RWPE1 (cell line): Measurements from ENCODE around the gene C16orf74.

Experiments
- CTCF ChIA-PET: fragments of 350-600 bp; sonication (Branson Sonifier 250); formaldehyde crosslinking; extraction: SDS; loops from one replicate; lab custom pipeline; 2021; lab: Yijun Ruan, JAX
- POLR2A ChIA-PET: fragments of 400-600 bp; formaldehyde crosslinking; extraction: SDS; loops from one replicate; lab custom pipeline; 2020; ENCODE audit warnings: antibody characterized with exemption; ENCODE audit not compliant: low non-redundant PET; lab: Yijun Ruan, JAX
- DNase-seq: peaks from one replicate; pipeline ENCODE4 v3.0.0; 2012; ENCODE audit warnings: low spot score
- H3K27ac ChIP-seq: fragments of 450-650 bp; 2 replicates; pipeline ENCODE4 v1.5.1; 2017
- CTCF ChIP-seq: fragments of 450-650 bp; conservative IDR thresholded peaks from 2 replicates; pipeline ENCODE4 v1.5.1; 2017; ENCODE audit warnings: low read depth, mild to moderate bottlenecking

C16orf74 gene

DNA sequence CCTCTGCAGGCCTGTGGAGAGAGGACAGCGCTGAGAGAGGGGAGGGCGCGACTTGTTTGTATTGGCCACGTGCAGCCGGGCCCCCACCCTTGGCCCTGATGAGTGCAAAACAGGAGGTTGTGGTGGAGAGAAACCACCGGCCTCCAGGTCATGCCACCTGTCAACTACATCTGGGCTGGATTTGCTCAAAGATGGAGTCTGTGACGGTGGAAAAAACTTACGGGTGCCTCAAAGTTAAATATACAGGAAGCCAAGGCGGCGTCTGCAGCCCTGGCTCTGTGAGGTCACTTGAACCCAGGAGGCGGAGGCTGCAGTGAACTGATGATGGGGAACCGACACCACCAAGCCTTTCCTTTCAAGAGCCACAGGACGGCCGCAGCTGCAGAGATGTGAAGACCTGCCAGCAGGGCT, 15.7 kb downstream of the C16orf74 start:
- POLR2A ChIA-PET: no interaction called here
- DNase-seq: no peak
- TF ChIP-seq CTCF: no peak
- H3K27ac ChIP-seq: peak overlapping the region; percentile 91
- CTCF ChIA-PET: no interaction called here

GRCh38 chr16:85734311-85735017, 16.4 kb downstream of the C16orf74 start:
- peak overlapping the region; percentile 91 for H3K27ac ChIP-seq
- POLR2A ChIA-PET: no interaction called here
- no peak for DNase-seq
- CTCF ChIA-PET: no interaction called here
- no peak for TF ChIP-seq CTCF

GRCh38 chr16:85733839-85734170, 17.1 kb downstream of the C16orf74 start:
- H3K27ac ChIP-seq: peak overlapping the region; percentile 91
- CTCF ChIA-PET: interaction anchor here (0.6 kb wide), 1 partner anchor 52 kb away, joined by 3 read pairs; no protein-coding TSS in a partner anchor
- POLR2A ChIA-PET: no interaction called here
- TF ChIP-seq CTCF: no peak
- DNase-seq: no peak

GRCh38 chr16:85733155-85733838, 17.6 kb downstream of the C16orf74 start:
- DNase-seq: no peak
- H3K27ac ChIP-seq: peak overlapping the region; percentile 91
- no peak for TF ChIP-seq CTCF
- CTCF ChIA-PET: interaction anchor here (0.6 kb wide), 1 partner anchor 51 kb away, joined by 3 read pairs; no protein-coding TSS in a partner anchor
- POLR2A ChIA-PET: no interaction called here

- no peak for DNase-seq
- no peak for TF ChIP-seq CTCF
- POLR2A ChIA-PET: no interaction called here
- peak overlapping the region; percentile 91 for H3K27ac ChIP-seq
- CTCF ChIA-PET: interaction anchor here (0.6 kb wide), 1 partner anchor 317 kb away, joined by 6 read pairs; no protein-coding TSS in a partner anchor
These were observed 19.7 kb downstream of the C16orf74 start for GRCh38 chr16:85731179-85731578.

DNA sequence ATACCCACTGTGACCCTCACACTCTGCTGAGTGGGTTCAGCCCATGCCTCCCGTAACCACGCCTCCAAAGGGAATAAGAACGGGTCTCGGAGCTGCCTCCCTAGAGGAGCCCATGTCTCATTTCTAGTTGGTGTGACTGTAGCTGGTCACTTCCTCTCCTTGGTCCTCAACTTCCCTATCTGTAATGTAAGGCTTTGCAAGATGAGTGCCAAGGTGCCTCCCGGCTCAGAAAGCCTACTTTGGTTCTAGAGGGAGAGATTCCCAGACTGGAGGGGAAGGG, 20.8 kb downstream of the C16orf74 start:
- no peak for TF ChIP-seq CTCF
- ChIA-PET CTCF (no interaction called here), POLR2A (no interaction called here)
- DNase-seq: no peak
- H3K27ac ChIP-seq: peak overlapping the region; percentile 45
